Measurements from ENCODE around the gene IGSF8.

DNA sequence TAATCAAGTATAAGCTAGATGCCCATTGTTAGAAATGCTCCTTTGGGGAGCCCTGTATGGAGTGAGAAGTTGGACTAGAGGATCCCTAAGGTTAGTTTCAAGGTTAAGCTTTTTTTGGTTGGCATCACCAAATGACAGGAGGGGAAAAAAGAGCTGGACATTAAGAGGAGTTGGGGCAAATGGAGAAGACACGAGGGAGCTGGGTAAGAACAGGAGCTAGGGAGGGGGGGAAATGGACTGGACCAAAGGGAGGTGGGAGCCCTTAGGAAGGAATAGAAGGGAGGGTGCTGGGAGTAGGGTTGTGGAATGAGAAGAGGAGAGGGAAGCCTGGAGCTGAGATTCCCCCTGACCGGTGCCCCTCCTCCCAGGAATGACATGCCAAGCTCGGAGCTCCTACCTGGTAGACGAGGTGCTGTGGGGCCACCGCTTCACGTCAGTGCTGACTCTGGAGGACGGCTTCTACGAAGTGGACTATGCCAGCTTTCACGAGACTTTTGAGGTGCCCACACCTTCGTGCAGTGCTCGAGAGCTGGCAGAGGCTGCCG is 11.2 kb downstream of the IGSF8 start:
- TF ChIP-seq CTCF (IDR thresholded peaks at IDR 0.05), result no peak
- TF ChIP-seq POLR2A (IDR thresholded peaks at IDR 0.05), result no peak
- no peak for TF ChIP-seq POLR2AphosphoS5 (IDR thresholded peaks at IDR 0.05; ENCODE audit: insufficient read depth in 1 of 2, low read depth in 1 of 2)

Measured in vagina (tissue), 2 donors.